HG03565 (cell line): ENCODE measurements around the gene GADD45B.
"Not testable (repeated sequence)": the region's sequence is repeated elsewhere in the genome, so short reads cannot be mapped to it uniquely, and the experiment has no call there.

Source experiments
- ATAC-seq: cut with Tn5 transposase; IDR thresholded peaks from one replicate; pipeline ENCODE4 v1.9.1; 2021; ENCODE audit warnings: mild to moderate bottlenecking, moderate library complexity; ENCODE audit not compliant: unreplicated experiment

The GADD45B gene

DNA sequence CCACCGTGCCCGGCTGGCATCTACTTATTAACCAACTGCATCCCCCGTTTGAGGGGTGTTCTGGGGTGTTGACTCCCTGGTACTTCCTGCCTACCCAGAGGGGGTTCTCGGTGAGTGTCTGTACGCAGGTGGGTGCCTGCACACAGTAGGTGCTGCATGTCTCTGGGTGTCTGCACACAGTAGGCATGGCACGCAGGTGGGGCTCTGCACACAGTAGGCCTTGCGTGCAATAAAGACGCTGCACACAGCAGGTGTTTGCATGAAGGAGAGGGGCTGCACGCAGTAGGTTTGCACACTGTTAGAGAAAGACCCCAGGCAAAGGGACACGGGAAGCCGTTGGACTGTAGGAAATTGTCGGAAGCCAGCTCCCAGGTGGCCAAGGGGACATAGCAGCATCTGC lies 11.2 kb downstream of the GADD45B start:
- ATAC-seq: no peak

DNA sequence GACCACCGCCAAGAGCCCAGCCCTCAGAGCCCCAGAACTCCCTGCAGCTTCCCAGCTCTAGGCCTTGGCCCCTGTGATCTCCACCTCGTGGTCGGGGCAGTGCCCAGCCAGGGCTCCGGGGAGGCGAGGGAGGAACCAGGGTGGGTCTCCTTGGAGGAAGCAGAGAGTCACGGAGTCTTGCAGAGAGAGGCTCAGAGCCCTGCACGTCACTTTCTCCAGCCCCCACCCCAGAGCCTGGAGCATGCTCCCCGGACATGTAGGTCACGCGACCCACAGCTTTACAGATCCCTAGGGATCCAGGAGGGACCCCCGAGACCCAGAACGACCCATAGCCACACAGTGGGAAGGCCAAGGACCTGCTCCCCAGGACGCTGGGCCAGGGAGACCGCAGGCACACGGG lies 11.9 kb downstream of the GADD45B start:
- no peak for ATAC-seq

GRCh38 chr19:2488405-2488941 lies 12.5 kb downstream of the GADD45B start:
- no peak for ATAC-seq

DNA sequence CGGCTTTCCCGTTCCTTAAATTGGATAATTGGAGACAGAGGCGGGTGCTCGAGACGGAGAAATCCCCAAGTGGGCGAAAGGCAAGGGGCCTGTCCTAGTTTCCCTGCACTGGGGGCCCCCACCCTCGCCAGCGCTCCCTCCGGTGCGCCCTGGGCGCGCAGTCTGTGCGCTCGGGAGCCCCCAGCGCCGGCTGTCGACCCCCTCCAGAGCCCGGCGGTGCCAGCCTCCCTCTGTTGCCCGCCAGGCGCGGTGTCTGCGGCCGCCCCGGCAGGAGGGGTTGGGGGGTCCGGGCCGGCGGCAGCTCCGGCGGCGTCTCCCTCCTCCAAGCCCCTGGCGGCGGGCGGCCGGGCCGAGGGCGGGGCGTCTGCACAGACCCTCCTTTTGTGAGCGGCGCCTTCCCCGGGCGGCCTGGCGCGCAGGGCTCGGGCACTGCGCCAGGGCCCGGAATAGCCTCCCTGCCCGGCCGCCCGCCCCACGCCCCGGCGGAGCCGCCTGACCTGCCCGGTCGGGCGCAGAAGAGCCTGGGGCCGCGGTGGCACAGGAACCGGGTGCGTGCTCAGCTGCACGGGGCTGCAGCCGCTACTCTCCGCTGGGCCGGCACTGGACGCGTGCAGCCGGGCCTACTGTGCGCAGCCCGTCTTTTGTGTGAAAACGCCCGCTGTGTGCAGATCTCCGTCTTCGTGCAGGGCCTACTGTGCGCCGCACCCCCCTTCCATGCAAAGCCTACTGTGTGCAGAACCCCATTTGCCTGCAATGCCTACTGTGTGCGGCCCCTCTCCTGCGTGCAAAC lies 13.2 kb downstream of the GADD45B start:
- ATAC-seq: no peak

- ATAC-seq: no peak
Measured at GRCh38 chr19:2490659-2491058, 14.7 kb downstream of the GADD45B start.

GRCh38 chr19:2491130-2491801 lies 15.3 kb downstream of the GADD45B start:
- ATAC-seq: no peak

DNA sequence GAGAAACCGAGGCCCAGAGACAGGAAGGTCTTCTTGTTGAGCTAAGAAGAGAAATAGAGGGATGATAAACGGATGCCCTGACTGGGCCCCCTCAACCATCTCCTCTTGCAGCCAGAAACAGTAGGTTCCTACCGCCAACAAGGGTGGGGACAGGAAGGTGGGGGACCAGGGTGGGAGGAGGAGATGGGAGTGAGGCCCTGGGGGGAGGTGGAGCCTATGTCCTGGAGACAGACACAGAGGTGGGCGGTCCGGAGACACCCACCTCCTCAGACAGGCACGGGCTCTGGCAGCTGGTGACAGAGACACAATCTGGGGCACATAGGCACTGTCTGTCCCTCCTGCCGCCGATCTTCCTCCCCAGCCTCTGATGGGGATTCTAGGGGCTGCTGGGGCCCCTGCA lies 16.9 kb downstream of the GADD45B start:
- no peak for ATAC-seq

DNA sequence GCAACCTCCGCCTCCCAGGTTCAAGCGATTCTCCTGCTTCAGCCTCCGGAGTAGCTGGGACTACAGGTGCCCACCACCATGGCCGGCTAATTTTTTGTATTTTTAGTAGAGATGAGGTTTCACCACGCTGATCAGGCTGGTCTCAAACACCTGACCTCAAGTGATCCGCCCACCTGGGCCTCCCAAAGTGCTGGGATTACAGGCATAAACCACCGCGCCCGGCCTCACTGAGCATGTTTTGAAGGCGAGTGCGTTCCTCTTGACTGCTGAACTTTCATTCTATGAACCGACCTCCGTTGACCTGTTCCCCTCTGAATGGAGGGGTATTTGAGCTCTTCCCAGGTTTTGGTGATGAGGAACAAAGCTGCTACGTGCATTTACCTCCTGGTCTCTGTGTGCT lies 17.5 kb downstream of the GADD45B start:
- not testable (repeated sequence) for ATAC-seq

DNA sequence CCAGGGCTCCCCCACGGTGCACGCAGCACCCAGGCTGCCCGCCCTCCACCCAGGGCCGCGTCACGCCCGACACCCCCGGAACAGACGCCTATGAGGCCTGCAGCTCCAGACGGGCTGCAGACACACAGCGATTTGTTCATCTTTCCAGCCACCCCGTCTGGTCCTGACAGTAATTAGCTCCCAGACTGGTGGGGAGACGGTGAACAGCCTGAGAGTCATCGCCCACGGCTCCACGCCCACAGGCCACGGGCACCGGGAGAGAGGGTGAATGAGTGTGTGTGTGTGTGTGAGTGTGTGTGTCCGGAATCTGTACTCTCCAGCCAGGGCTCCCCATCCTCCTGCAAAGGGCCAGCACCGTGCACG lies 18.1 kb downstream of the GADD45B start:
- no peak for ATAC-seq

GRCh38 chr19:2494447-2495129 lies 18.7 kb downstream of the GADD45B start:
- ATAC-seq: no peak

GRCh38 chr19:2495130-2495641 lies 19.3 kb downstream of the GADD45B start:
- ATAC-seq: no peak

DNA sequence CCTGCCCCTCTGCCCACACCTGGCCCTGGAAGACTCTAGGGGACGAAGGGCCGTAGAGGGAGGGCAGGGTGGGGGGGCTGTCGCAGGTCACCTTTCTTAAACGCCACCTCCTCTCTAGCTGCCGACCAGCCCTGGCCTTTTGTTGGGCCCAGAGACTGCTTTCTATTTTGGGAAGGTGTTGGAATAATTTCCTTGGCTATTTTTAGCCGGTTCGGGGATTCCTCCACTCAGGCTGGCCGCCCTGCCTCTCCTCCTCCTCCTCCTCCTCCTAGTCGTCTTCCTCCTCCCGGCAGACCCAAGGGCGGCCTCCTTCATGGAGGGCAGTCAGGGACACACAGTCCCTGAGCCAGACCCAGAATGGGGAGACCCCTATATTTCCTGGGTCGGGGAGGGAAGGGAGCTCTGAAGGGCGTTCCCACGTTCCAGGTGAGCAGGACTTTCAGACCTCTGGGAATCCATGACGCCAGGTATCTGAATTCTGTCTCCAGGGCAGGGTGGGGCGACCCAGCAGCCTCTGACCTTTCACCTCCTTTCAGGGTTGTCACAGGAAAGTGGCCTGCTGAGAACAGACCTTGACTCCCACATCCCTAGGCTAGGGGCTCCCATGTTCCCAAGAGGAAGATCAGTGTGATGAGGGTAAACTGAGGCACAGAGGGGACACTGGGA lies 19.9 kb downstream of the GADD45B start:
- no peak for ATAC-seq

DNA sequence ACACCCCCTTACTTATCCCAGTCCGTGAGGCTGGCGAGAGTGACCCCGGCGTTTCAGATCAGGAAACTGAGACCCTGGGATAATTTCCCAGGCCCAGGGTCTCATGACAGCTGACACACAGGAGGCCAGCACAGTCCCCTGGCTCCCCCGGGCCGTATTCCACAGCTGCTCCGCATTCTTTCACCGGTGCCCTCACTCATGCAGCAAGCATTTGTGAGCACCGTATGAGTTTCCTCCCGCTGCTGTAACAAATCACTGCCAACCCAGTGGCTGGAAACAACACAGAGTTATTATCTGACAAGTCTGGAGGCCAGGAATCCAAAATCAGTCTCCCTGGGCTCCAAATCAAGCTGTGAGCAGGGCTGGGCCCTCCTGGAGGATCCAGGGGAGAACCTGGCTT lies 21.3 kb downstream of the GADD45B start:
- ATAC-seq: no peak

GRCh38 chr19:2500156-2500555 lies 24.2 kb downstream of the GADD45B start:
- ATAC-seq: no peak

DNA sequence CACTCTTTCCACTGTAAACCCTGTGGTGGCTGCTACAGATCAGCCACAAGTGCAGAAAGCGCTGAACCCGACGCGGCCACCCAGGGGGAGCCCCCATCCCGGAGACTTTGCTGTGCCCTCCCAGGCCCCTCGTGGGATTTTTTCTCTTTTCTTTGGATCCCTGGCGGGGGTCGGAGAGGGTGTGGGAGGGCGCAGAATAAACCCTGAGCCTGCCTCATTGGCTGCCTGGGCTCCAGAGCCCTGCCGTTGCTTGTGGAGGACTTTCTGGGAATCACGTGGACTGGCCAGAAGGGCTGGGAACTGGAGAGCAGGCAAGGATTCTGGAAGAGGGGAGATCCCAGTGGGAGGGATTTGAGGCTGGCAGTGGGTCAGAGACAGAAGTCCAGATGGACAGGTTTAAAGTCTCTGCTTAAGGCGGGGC lies 24.9 kb downstream of the GADD45B start:
- ATAC-seq: no peak

- ATAC-seq: no peak
Measured at GRCh38 chr19:2503521-2504109, 27.7 kb downstream of the GADD45B start.

DNA sequence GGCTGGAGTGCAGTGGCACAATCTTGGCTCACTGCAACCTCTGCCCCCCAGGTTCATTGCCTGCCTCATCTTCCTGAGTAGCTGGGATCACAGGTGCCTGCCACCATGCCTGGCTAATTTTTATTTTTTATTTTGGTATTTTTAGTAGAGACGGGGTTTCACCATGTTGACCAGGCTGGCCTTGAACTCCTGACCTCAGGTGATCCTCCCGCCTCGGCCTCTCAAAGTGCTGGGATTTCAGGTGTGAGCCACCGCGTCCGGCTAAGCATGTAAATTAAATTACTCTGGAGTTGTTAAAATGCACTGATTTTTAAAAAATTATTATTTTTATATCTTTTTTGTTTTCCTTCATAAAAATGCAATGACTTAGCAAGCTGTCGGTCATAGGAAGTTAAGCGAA lies 30.7 kb downstream of the GADD45B start:
- not testable (repeated sequence) for ATAC-seq

- no peak for ATAC-seq
Measured at GRCh38 chr19:2507109-2507508, 31.2 kb downstream of the GADD45B start.

- ATAC-seq: no peak
Measured at GRCh38 chr19:2509096-2509495, 33.2 kb downstream of the GADD45B start.

DNA sequence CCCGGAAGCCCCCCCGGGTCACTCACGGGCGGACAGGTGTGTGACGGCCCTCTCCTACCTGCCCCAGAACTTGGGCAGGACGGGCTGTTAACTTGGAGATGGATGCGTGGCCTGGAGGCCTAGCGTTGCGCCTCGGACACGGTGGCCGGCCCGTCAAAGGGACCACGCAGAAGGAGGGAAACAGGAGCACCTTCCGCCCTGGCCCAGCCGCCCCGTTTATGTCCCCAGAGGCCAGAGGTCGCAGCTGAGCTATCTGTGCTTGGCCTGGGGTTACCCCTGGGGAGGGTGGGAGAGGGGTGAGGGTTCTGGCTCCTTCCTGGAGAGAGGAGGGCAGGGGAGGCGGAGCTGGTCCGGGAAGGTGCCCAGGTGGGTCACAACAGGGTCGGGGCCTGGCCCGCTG lies 35.6 kb downstream of the GADD45B start:
- no peak for ATAC-seq

DNA sequence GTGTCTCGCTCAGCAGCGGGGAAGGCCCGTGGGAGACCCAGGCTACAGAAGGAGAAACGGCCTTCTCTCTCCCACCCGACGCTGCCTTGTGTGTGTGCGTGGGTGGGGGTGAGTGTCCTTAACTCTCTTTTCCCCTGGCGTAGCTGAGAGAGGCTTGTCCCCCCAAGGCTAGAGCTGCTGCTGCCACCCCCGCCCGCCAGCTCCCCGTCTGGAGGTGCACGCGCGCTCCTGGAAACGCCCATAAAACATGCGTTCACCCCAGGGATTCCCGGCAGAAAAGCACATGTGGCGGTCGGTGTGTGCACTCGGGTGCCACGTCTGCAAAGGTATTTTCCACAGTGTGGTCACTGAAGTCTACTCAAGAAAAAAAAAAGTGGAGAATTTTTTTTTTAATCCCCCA lies 36.1 kb downstream of the GADD45B start:
- ATAC-seq: no peak
